Liver (tissue), 3 donors: ENCODE results near the gene AMOTL1.

Experiments used
- RXRA ChIP-seq, 2 donors: IDR thresholded peaks; 2 replicates each; pipeline ENCODE4 v1.6.1; 2017 to 2018; ENCODE audit warnings: antibody characterized with exemption in 2 of 2, mild to moderate bottlenecking in 1 of 2
- TF ChIP-seq, protein P1 (sequence below): fragments of 150-350 bp; IDR thresholded peaks from 2 replicates; pipeline ENCODE4 v1.5.1; 2017; ENCODE audit warnings: improper control_type of control experiment, low read depth, low read length; ENCODE audit not compliant: missing input control
- donor health status: healthy.
- donor health status: healthy.

DNA sequence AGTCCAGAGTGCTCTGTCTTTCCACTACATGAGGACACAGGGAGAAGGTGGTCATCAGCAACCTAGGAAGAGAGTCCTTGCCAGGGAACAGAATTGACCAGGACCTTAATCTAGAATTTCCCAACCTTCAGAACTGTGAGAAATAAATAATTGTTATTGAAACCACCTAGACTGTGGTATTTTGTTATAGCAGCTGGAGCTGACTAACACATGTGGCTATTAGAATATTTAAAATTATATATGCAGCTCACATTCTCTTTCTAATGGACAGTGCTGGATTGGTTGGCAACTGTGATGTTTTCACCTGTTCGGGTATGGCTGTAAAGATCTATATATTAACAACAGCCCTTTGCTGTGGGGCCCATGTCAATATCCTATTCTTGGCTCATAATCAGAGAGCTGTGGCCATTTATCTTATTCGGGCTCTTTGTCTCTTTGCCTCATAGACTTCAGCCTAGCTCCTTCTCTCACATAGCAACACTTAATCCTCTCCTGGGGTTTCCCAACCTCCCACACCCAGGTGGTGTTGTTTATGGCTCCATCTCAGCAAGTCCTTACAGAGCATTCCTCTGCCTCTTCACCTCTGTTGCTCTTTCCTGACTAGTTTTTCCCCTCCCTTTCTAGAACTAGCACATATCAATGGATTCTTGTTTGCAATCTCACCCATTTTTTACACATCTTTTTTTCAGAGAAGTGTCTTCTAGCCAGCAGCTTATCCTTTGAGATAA, 46.4 kb upstream of the AMOTL1 start:
- TF ChIP-seq, protein P1, sequence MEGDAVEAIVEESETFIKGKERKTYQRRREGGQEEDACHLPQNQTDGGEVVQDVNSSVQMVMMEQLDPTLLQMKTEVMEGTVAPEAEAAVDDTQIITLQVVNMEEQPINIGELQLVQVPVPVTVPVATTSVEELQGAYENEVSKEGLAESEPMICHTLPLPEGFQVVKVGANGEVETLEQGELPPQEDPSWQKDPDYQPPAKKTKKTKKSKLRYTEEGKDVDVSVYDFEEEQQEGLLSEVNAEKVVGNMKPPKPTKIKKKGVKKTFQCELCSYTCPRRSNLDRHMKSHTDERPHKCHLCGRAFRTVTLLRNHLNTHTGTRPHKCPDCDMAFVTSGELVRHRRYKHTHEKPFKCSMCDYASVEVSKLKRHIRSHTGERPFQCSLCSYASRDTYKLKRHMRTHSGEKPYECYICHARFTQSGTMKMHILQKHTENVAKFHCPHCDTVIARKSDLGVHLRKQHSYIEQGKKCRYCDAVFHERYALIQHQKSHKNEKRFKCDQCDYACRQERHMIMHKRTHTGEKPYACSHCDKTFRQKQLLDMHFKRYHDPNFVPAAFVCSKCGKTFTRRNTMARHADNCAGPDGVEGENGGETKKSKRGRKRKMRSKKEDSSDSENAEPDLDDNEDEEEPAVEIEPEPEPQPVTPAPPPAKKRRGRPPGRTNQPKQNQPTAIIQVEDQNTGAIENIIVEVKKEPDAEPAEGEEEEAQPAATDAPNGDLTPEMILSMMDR: no peak
- no peak for TF ChIP-seq RXRA (IDR thresholded peaks at IDR 0.05)
